Measurements from ENCODE around the gene TLE2.
"Not testable (repeated sequence)": the region's sequence is repeated elsewhere in the genome, so short reads cannot be mapped to it uniquely, and the experiment has no call there.

DNA sequence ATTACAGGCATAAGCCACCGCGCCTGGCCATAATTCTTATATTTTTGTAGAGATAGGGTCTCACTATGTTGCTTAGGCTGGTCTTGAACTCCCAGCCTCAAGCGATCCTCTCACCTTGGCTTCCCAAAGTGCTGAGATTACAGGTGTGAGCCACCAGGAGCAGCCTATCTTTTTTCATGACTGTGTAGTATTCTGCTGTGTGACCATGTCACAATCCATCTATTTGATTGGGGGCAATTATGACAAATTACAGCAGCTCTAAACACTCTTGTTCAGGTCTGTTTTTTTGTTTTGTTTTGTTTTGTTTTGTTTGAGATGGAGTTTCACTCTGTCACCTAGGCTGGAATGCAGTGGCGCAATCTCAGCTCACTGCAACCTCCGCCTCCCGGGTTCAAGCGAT, 20.9 kb upstream of the TLE2 start:
- TF ChIP-seq, protein P1, sequence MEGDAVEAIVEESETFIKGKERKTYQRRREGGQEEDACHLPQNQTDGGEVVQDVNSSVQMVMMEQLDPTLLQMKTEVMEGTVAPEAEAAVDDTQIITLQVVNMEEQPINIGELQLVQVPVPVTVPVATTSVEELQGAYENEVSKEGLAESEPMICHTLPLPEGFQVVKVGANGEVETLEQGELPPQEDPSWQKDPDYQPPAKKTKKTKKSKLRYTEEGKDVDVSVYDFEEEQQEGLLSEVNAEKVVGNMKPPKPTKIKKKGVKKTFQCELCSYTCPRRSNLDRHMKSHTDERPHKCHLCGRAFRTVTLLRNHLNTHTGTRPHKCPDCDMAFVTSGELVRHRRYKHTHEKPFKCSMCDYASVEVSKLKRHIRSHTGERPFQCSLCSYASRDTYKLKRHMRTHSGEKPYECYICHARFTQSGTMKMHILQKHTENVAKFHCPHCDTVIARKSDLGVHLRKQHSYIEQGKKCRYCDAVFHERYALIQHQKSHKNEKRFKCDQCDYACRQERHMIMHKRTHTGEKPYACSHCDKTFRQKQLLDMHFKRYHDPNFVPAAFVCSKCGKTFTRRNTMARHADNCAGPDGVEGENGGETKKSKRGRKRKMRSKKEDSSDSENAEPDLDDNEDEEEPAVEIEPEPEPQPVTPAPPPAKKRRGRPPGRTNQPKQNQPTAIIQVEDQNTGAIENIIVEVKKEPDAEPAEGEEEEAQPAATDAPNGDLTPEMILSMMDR (IDR thresholded peaks at IDR 0.05): not testable (repeated sequence)
- TF ChIP-seq EZH2 (IDR thresholded peaks at IDR 0.05): not testable (repeated sequence)

Data from neural progenitor cell (in vitro differentiated cells).